GM18907 (cell line): ENCODE data around the gene GPR161.

Experiments
- ATAC-seq: cut with Tn5 transposase; IDR thresholded peaks from one replicate; pipeline ENCODE4 v1.9.1; 2021; ENCODE audit warnings: mild to moderate bottlenecking, moderate library complexity; ENCODE audit not compliant: unreplicated experiment

GPR161 gene

GRCh38 chr1:168050307-168050706 lies 86.4 kb downstream of the GPR161 start:
- no peak for ATAC-seq

GRCh38 chr1:168045311-168045710 lies 91.4 kb downstream of the GPR161 start:
- ATAC-seq, result no peak

- no peak for ATAC-seq
Observed at GRCh38 chr1:168042362-168042761, 94.4 kb downstream of the GPR161 start.

- ATAC-seq, result no peak
Observed at GRCh38 chr1:168035345-168035744, 101.4 kb downstream of the GPR161 start.

- ATAC-seq, result no peak
Observed at GRCh38 chr1:168032029-168032428, 104.7 kb downstream of the GPR161 start.

- ATAC-seq, result no peak
Observed at GRCh38 chr1:168031627-168032026, 105.1 kb downstream of the GPR161 start.

- ATAC-seq, result no peak
Observed at GRCh38 chr1:168031198-168031597, 105.5 kb downstream of the GPR161 start.
